Measurements from ENCODE around the gene IL11.
"Not testable (repeated sequence)": the region's sequence is repeated elsewhere in the genome, so short reads cannot be mapped to it uniquely, and the experiment has no call there.

IL11 gene

GRCh38 chr19:55348317-55349034, 21.8 kb downstream of the IL11 start:
- DNase-seq, result no peak

GRCh38 chr19:55347442-55348009, 22.7 kb downstream of the IL11 start:
- DNase-seq, result no peak

GRCh38 chr19:55346725-55347441, 23.4 kb downstream of the IL11 start:
- DNase-seq, result no peak

GRCh38 chr19:55345818-55346724, 24.2 kb downstream of the IL11 start:
- DNase-seq, result no peak

GRCh38 chr19:55345101-55345817, 25.0 kb downstream of the IL11 start:
- DNase-seq, result no peak

GRCh38 chr19:55344444-55344843, 25.8 kb downstream of the IL11 start:
- no peak for DNase-seq

GRCh38 chr19:55341595-55342531, 28.4 kb downstream of the IL11 start:
- no peak for DNase-seq

- DNase-seq, result peak; percentile 19
These were observed 29.1 kb downstream of the IL11 start for GRCh38 chr19:55341171-55341588.

GRCh38 chr19:55340784-55341147, 29.5 kb downstream of the IL11 start:
- no peak for DNase-seq

- no peak for DNase-seq
These were observed 30.1 kb downstream of the IL11 start for GRCh38 chr19:55339889-55340783.

- DNase-seq, result peak; percentile 100
These were observed 31.0 kb downstream of the IL11 start, which contains the start of gene KMT5C for GRCh38 chr19:55339105-55339888. Gene KMT5C, plus strand, starts transcription at chr19:55339876. Its CDS starts 2,061 bp downstream, at chr19:55341937.

GRCh38 chr19:55336101-55336500, 34.2 kb downstream of the IL11 start:
- DNase-seq, result no peak

GRCh38 chr19:55333870-55334269, 36.4 kb downstream of the IL11 start:
- no peak for DNase-seq

- DNase-seq, result not testable (repeated sequence)
These were observed 40.5 kb downstream of the IL11 start for GRCh38 chr19:55329791-55330190.

GRCh38 chr19:55328774-55329318, 41.4 kb downstream of the IL11 start:
- DNase-seq, result not testable (repeated sequence)

GRCh38 chr19:55325172-55325571, 45.1 kb downstream of the IL11 start, which contains the start of gene TMEM150B:
Gene TMEM150B, minus strand, starts transcription at chr19:55325341. Its CDS starts 4,305 bp downstream, at chr19:55321036.
- no peak for DNase-seq

- DNase-seq, result no peak
These were observed 45.6 kb downstream of the IL11 start for GRCh38 chr19:55324662-55325061.

- no peak for DNase-seq
These were observed 47.9 kb downstream of the IL11 start for GRCh38 chr19:55322204-55322885.
